IPS DF 6.9 (cell line): ENCODE results near the gene RERE.
"Not testable (repeated sequence)": the region's sequence is repeated elsewhere in the genome, so short reads cannot be mapped to it uniquely, and the experiment has no call there.

Experiments used
- DNase-seq: peaks from one replicate; pipeline ENCODE4 v3.0.0-alpha.2; 2013; ENCODE audit warnings: low read depth, low spot score
- H3K27ac ChIP-seq: one replicate; pipeline ENCODE4 v1.5.1; 2013; ENCODE audit warnings: low read length, control low read depth
- H3K27me3 ChIP-seq: 2 replicates; pipeline ENCODE4 v1.6.1; 2013; ENCODE audit warnings: mild to moderate bottlenecking, low read length; ENCODE audit not compliant: control insufficient read depth, insufficient read depth
- H3K36me3 ChIP-seq: 2 replicates; pipeline ENCODE4 v1.6.1; 2013; ENCODE audit warnings: low read length; ENCODE audit not compliant: control insufficient read depth, insufficient read depth
- H3K4me1 ChIP-seq: 2 replicates; pipeline ENCODE4 v1.6.1; 2013; ENCODE audit warnings: low read length; ENCODE audit not compliant: control insufficient read depth, insufficient read depth
- H3K4me3 ChIP-seq: 2 replicates; pipeline ENCODE4 v1.5.1; 2013; ENCODE audit warnings: mild to moderate bottlenecking, low read length
- H3K9me3 ChIP-seq: 2 replicates; pipeline ENCODE4 v1.6.1; 2013; ENCODE audit warnings: low read length, inconsistent platforms; ENCODE audit not compliant: control insufficient read depth, insufficient read depth
- WGBS: extraction: QIAGEN DNeasy Blood & Tissue Kit; methylation state at CpG from one replicate; pipeline ENCODE4 v1.1.7; 2013; ENCODE audit warnings: mixed read lengths, missing lambda C conversion rate; ENCODE audit not compliant: insufficient read length, insufficient coverage; 5-methylcytosine and 5-hydroxymethylcytosine counted together

RERE gene

GRCh38 chr1:8448505-8448904 is 368.9 kb downstream of the RERE start:
- not testable (repeated sequence) for H3K36me3 ChIP-seq, H3K4me3 ChIP-seq, H3K27ac ChIP-seq, H3K27me3 ChIP-seq, H3K4me1 ChIP-seq, DNase-seq, H3K9me3 ChIP-seq
- WGBS = no CpG with 5 or more reads among the region's 11 CpGs

GRCh38 chr1:8447616-8448150 is 369.8 kb downstream of the RERE start:
- no peak for DNase-seq
- peaks cover 7% of the 10 kb centered on the region; the same call in 1 of the 2 replicates for H3K4me1 ChIP-seq
- H3K36me3 ChIP-seq = peaks cover 4% of the 10 kb centered on the region
- H3K27ac ChIP-seq = no peak overlapping the region
- H3K9me3 ChIP-seq = no peaks in the 10 kb centered on the region
- no peak overlapping the region for H3K4me3 ChIP-seq
- H3K27me3 ChIP-seq = no peaks in the 10 kb centered on the region
- WGBS = no CpG with 5 or more reads among the region's 9 CpGs

GRCh38 chr1:8446119-8446518 is 371.3 kb downstream of the RERE start:
- not testable (repeated sequence) for DNase-seq, H3K4me1 ChIP-seq, H3K9me3 ChIP-seq, H3K27ac ChIP-seq, H3K4me3 ChIP-seq, H3K36me3 ChIP-seq, H3K27me3 ChIP-seq
- no CpG with 5 or more reads among the region's 5 CpGs for WGBS

- Histone ChIP-seq H3K4me3 (no peak overlapping the region), H3K9me3 (no peaks in the 10 kb centered on the region), H3K4me1 (peaks cover 5% of the 10 kb centered on the region; the same call in 1 of the 2 replicates), H3K27ac (no peak overlapping the region), H3K36me3 (peaks cover 4% of the 10 kb centered on the region), H3K27me3 (no peaks in the 10 kb centered on the region)
- WGBS = no CpG with 5 or more reads among the region's 1 CpG
- no peak for DNase-seq
These were observed 373.8 kb downstream of the RERE start for GRCh38 chr1:8443558-8444194.

DNA sequence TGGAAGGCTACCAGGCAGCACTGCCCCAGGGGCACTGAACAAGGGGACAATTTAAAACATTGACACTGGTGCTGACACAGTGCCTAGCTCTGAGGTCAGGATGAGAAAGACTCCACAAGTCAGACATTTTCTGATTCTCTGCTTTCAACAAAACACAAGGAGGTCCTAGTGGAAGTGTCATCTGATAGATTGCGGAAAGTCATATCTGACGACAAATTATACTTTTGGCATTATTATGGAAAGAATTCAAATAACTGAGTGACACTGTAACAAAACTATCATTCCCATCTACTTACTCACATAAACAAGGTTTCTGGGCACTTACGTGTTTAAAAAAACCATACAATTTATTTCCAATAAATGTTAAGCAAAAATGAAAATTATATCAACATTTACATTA is 376.0 kb downstream of the RERE start:
- WGBS = 100% methylated on average over 1 of the region's 3 CpGs
- no peak for DNase-seq
- H3K4me1 ChIP-seq = peaks cover 5% of the 10 kb centered on the region; the same call in 1 of the 2 replicates
- H3K27ac ChIP-seq = no peak overlapping the region
- no peaks in the 10 kb centered on the region for H3K27me3 ChIP-seq
- no peaks in the 10 kb centered on the region for H3K36me3 ChIP-seq
- no peak overlapping the region for H3K4me3 ChIP-seq
- no peaks in the 10 kb centered on the region for H3K9me3 ChIP-seq

DNA sequence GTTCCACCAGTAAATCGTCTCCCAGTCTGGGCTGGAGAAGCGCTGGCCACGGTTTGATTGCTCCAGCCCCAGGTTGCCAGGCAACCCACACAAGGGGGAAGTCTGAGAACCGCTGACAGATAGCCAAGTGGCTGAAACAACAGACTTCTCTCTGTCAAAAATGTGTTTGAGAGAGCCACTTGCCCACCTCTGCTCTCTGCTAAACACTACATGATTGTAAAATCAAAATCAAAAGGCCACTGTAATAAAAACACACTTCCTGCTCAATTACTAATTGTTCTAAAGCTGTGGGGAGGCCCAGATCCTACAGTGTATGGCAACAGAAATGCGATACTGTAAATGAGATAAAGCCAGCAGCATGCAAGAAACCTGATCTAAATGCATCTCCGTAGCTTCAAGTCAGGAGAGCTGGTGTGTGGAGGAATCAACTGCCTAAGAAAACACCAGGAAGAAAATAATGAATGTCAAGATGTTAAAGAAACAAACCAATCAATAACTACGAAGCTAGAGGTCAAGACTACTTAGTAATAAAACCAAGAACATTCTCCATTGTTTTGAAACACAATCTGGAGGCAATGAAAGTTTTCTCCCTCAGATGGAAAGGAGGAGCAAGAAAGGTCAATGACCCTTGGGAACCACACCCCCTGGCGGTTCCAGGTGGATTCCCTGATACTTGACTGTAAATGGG is 378.3 kb downstream of the RERE start:
- WGBS = no CpG with 5 or more reads among the region's 8 CpGs
- Histone ChIP-seq H3K27me3 (no peaks in the 10 kb centered on the region), H3K4me3 (no peak overlapping the region), H3K36me3 (no peaks in the 10 kb centered on the region), H3K4me1 (peaks cover 3% of the 10 kb centered on the region; the same call in 1 of the 2 replicates), H3K9me3 (no peaks in the 10 kb centered on the region), H3K27ac (no peak overlapping the region)
- DNase-seq = no peak

DNA sequence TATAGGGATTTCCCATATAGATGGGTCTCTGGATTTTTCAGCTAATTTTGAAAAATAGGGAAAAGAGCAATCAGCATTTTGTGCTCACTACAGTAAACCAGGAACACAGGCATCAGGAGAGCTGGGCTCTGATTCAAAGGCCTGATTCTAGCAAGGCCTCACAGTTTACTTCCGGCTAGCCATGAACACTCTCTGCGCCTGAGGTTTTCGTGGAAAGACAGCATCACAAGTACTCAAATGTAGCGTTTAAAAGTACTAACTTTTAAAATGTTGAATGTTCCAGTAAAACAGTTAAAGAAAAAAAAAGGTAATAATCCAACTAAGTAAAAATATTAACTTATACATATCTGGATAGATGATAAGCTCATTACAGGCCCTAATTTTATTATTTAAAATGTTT is 379.0 kb downstream of the RERE start:
- Histone ChIP-seq H3K27me3 (no peaks in the 10 kb centered on the region), H3K9me3 (no peaks in the 10 kb centered on the region), H3K36me3 (no peaks in the 10 kb centered on the region), H3K4me1 (no peaks in the 10 kb centered on the region; the same call in 1 of the 2 replicates), H3K27ac (no peak overlapping the region), H3K4me3 (no peak overlapping the region)
- no peak for DNase-seq
- no CpG with 5 or more reads among the region's 4 CpGs for WGBS

DNA sequence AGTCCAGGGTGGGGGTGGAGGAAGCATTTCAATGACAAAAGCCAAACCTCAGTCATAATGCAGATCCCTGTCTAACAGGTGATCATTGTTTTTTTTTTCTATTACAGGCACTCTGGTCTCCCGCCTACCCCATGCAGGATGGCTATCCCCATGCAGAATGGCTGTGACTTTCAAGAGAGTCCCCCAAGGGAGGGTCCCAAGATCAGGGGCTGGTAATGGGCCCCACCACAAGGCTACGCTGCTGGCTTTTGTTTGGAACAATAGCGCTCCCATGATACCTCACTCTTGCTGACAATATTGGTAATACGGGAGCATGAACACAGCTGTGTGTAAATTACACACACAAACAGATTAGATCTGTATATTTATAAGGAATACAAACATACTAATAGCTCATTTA is 380.1 kb downstream of the RERE start:
- no peaks in the 10 kb centered on the region for H3K27me3 ChIP-seq
- no peak for DNase-seq
- no peaks in the 10 kb centered on the region; the same call in 1 of the 2 replicates for H3K4me1 ChIP-seq
- H3K27ac ChIP-seq = no peak overlapping the region
- H3K9me3 ChIP-seq = no peaks in the 10 kb centered on the region
- H3K4me3 ChIP-seq = no peak overlapping the region
- no peaks in the 10 kb centered on the region for H3K36me3 ChIP-seq
- WGBS = no CpG with 5 or more reads among the region's 4 CpGs

DNA sequence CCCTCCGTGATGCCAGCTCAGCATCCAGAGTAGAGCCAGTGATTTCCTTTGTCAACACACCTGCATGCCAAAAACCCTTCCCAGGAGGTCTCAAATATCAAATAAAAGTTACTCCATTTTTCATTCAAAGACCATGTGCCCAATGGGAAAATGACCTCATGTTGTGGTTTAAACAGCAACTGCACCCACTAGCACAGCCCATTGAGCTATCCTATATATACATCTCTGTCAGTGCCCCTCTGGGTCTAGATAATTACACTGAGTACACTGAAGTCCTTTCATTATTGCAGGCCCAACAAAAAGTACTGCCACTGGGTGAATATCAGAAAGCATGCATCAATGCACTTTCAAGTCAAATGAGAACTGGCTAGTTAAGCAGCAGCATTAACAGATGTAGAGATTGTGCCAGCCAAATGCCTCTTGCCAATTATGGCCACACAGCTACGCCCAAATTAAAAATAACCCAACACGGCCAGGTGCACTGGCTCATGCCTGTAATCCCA is 381.8 kb downstream of the RERE start:
- no peaks in the 10 kb centered on the region for H3K9me3 ChIP-seq
- H3K27me3 ChIP-seq = no peaks in the 10 kb centered on the region
- no CpG with 5 or more reads among the region's 3 CpGs for WGBS
- no peak overlapping the region for H3K27ac ChIP-seq
- DNase-seq = no peak
- no peak overlapping the region for H3K4me3 ChIP-seq
- H3K4me1 ChIP-seq = peaks cover 2% of the 10 kb centered on the region
- no peaks in the 10 kb centered on the region for H3K36me3 ChIP-seq

DNA sequence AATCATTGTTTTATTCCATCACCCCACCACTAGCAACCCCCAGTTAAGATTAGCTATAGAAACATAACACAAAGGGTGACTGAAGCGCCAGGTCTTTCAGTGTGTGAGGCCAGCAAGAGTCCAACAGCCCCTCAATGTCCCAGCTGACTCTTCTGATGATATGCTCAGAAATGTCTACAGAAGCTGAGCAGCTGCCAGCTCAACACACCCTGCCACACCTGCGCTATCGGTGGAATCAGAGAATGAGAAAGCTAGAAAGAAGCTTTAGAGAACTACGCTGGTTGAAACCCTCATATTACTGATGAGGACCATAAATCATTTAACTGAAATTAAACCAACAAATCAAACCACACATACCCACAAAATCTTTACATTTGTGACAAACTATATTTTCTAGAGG is 383.3 kb downstream of the RERE start:
- Histone ChIP-seq H3K27ac (no peak overlapping the region), H3K27me3 (no peaks in the 10 kb centered on the region), H3K36me3 (no peaks in the 10 kb centered on the region), H3K9me3 (no peaks in the 10 kb centered on the region), H3K4me3 (no peak overlapping the region; the same call in 1 of the 2 replicates), H3K4me1 (peaks cover 2% of the 10 kb centered on the region)
- WGBS = no CpG with 5 or more reads among the region's 4 CpGs
- no peak for DNase-seq
